ENCODE data around the gene ORM2. TPM values are rescaled to one million over a fixed set of nuclear protein-coding genes. Genes with fewer than 3 reads are reported as not detected.

The ORM2 gene
- total and polyA plus RNA-seq, 2 of the 4 experiments (the other 2 are of a cell fraction): not detected

- dilution Hi-C loops (cut with HindIII; ENCODE audit: low sequenced_read_pairs, unreplicated experiment) (no loop called here), intact Hi-C loops (cut with micrococcal nuclease) (no loop called here), in situ Hi-C loops (cut with MboI; ENCODE audit: low sequenced_read_pairs) (no loop called here)
- H3K4ac ChIP-seq (ENCODE audit: low read depth, low read length): no peak overlapping the region
- no peaks in the 10 kb centered on the region for H3K27me3 ChIP-seq (ENCODE audit: control insufficient read depth, insufficient read depth, low read length)
- H3K56ac ChIP-seq (ENCODE audit: extremely low read depth, insufficient read depth, low read length): no peak overlapping the region
- H2AK5ac ChIP-seq (ENCODE audit: low read depth, low read length): no peak overlapping the region
- TF ChIP-seq MXI1 (IDR thresholded peaks at IDR 0.05; ENCODE audit: borderline replicate concordance, low read depth, low read length) (no peak), MAFK (IDR thresholded peaks at IDR 0.05; ENCODE audit: low read depth, low read length) (no peak), FOS (IDR thresholded peaks at IDR 0.05; ENCODE audit: low read depth, low read length) (no peak), RAD21 (IDR thresholded peaks at IDR 0.05; ENCODE audit: low read length) (no peak), BHLHE40 (IDR thresholded peaks at IDR 0.05; ENCODE audit: low read depth, low read length) (no peak), SMC3 (IDR thresholded peaks at IDR 0.05; ENCODE audit: low read depth, low read length) (no peak), USF2 (IDR thresholded peaks at IDR 0.05; ENCODE audit: low read depth, low read length) (no peak), RCOR1 (IDR thresholded peaks at IDR 0.05; ENCODE audit: insufficient replicate concordance, low read length) (no peak), MAZ (IDR thresholded peaks at IDR 0.05; ENCODE audit: borderline replicate concordance, low read depth, low read length) (no peak), NFE2L2 (IDR thresholded peaks at IDR 0.05; ENCODE audit: low read depth, low read length) (no peak), CHD1 (IDR thresholded peaks at IDR 0.05; ENCODE audit: low read depth, low read length) (no peak), ELK1 (IDR thresholded peaks at IDR 0.05; ENCODE audit: borderline replicate concordance, low read depth, low read length) (no peak)
- H4K20me1 ChIP-seq (ENCODE audit: insufficient read depth, low read length): no peaks in the 10 kb centered on the region
- H3K9me3 ChIP-seq (ENCODE audit: control insufficient read depth, insufficient read depth, low read length): no peaks in the 10 kb centered on the region
- ATAC-seq (ENCODE audit: low read depth): no peak
- no peak overlapping the region for H3K18ac ChIP-seq (ENCODE audit: low read depth, low read length)
- POLR2A ChIA-PET (ENCODE audit: unreplicated experiment): no interaction called here
- no peak overlapping the region for H2AK9ac ChIP-seq (replicated peaks; ENCODE audit: low read depth, low read length, poor library complexity)
- no peak for DNase-seq
- no peak overlapping the region for H3K4me2 ChIP-seq (ENCODE audit: low read depth, low read length)
- H3K36me3 ChIP-seq (ENCODE audit: control insufficient read depth, insufficient read depth, low read length): peaks cover 20% of the 10 kb centered on the region
- no peak overlapping the region for H3K4me3 ChIP-seq (ENCODE audit: insufficient read depth, low read depth, low read length)
- WGBS, 2 experiments (ENCODE audit: extremely low coverage in 2 of 2, insufficient read length in 1 of 2): 83% methylated on average over 9 of the region's 15 CpGs; no CpG with 5 or more reads in 1 of the 2 experiments
- no peak overlapping the region for H4K8ac ChIP-seq (ENCODE audit: low read depth in 2 of 2, low read length in 2 of 2)
- no peak overlapping the region for H3K9ac ChIP-seq (ENCODE audit: low read depth, low read length)
- no peak overlapping the region for H3K23ac ChIP-seq (ENCODE audit: low read depth, low read length)
- H2BK120ac ChIP-seq (ENCODE audit: low read depth, low read length): no peak overlapping the region
- no peak overlapping the region for H2BK5ac ChIP-seq (ENCODE audit: low read depth, low read length, poor library complexity, severe bottlenecking)
- no peaks in the 10 kb centered on the region for H3K9me1 ChIP-seq (ENCODE audit: insufficient read depth, low read length)
- H4K5ac ChIP-seq (ENCODE audit: low read depth, low read length): no peak overlapping the region
- no peak overlapping the region for H2BK15ac ChIP-seq (ENCODE audit: low read depth, low read length)
- no peak overlapping the region for H2BK20ac ChIP-seq (ENCODE audit: low read depth, low read length)
- CTCF ChIA-PET: interaction anchor here (1.3 kb wide), 1 partner anchor 11 kb away, joined by 8 read pairs; no protein-coding TSS in a partner anchor
- no peak overlapping the region for H3K14ac ChIP-seq (replicated peaks; ENCODE audit: low read depth, low read length)
- BruUV-seq (replicated peaks): no TSS peak
- no peak overlapping the region for H4K91ac ChIP-seq (ENCODE audit: insufficient read depth, low read depth, low read length)
- no peaks in the 10 kb centered on the region for H3K79me1 ChIP-seq (ENCODE audit: low read depth in 1 of 2, low read length in 2 of 2)
- peaks cover 3% of the 10 kb centered on the region; the same call in 1 of the 2 replicates for H3K4me1 ChIP-seq (ENCODE audit: control insufficient read depth, insufficient read depth, low read length)
- no peak overlapping the region for H2AFZ ChIP-seq (replicated peaks; ENCODE audit: low read length, poor library complexity)
- H3K27ac ChIP-seq (ENCODE audit: insufficient read depth, low read length): no peak overlapping the region
Observed at GRCh38 chr9:114301798-114302565, 27.7 kb upstream of the ORM2 start.

All from IMR-90 (cell line).